Measurements from ENCODE around the gene KRT32. TPM values are rescaled to one million over a fixed set of nuclear protein-coding genes. Genes with fewer than 3 reads are reported as not detected.

KRT32 gene
- total and polyA plus RNA-seq, 9 of the 15 experiments (the other 6 are each of a cell fraction or from before 2014, with no cell fraction given): not detected

DNA sequence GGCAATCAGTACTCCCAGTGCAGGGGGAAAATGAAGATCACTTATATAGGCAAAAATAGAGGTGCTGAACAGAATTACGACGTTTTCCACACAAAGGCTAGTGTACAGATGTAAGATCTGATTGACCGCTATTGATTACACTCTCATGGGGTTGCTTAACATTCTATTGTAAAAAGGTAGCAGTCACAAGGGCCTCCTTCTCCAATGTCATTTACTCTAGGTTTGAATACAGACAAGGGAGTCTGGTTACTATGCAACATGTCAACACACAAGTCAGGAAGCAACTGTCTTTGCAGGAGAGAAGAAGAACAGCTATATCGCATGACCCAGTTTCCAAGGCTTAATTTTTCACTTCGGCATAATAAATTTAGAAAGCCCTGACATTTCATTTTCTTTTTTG lies 50.7 kb downstream of the KRT32 start:
- peaks cover 18 to 34% of the 10 kb centered on the region in 2 experiments; a peak in 3 of 5 replicates for H3K27me3 ChIP-seq (ENCODE audit: control insufficient read depth in 2 of 2, insufficient read depth in 2 of 2, low read length in 2 of 2)
- in situ Hi-C loops (cut with MboI) (no loop called here), intact Hi-C loops (cut with micrococcal nuclease) (no loop called here)
- POLR2A ChIA-PET: interaction anchor here (1.4 to 1.9 kb wide), 3 partner anchors 8 to 13 kb away, joined by 4 to 8 read pairs (median 5); no protein-coding TSS in a partner anchor
- 0% methylated on average over 5 of the region's 5 CpGs for WGBS (ENCODE audit: insufficient coverage, low coverage, missing lambda C conversion rate)
- H3K36me3 ChIP-seq (ENCODE audit: control insufficient read depth, insufficient read depth, low read length): no peaks in the 10 kb centered on the region
- H3K79me2 ChIP-seq (ENCODE audit: control insufficient read depth, insufficient read depth, low read length): no peaks in the 10 kb centered on the region
- ATAC-seq (no peak), DNase-seq (ENCODE audit: extremely low read depth in 1 of 4, low spot score in 3 of 4) (no peak), FAIRE-seq (no peak)
- H4K20me1 ChIP-seq (replicated peaks; ENCODE audit: control insufficient read depth, insufficient read depth, low read length): no peaks in the 10 kb centered on the region
- CTCF ChIA-PET (ENCODE audit: low intra/inter-chr PET ratio): no interaction called here
- H3K9ac ChIP-seq (ENCODE audit: insufficient read depth in 1 of 2, low read depth in 2 of 2, low read length in 2 of 2): no peak overlapping the region
- BruUV-seq (replicated peaks): no TSS peak
- H3K27ac ChIP-seq (ENCODE audit: extremely low read depth, low read depth, low read length): no peak overlapping the region
- no peak for TF ChIP-seq SMARCE1 (IDR thresholded peaks at IDR 0.05)
- TF ChIP-seq CHCHD3 (CRISPR knock-in tag; IDR thresholded peaks at IDR 0.05): no peak
- no peak for TF ChIP-seq NCOA2 (IDR thresholded peaks at IDR 0.05; ENCODE audit: partially characterized antibody in 2 of 2)
- 0 out of 2 replicates have a peak, but pooled peaks have one; percentile 6 for TF ChIP-seq RFX1 (IDR thresholded peaks at IDR 0.05)
- TF ChIP-seq SREBF2 (CRISPR knock-in tag; IDR thresholded peaks at IDR 0.05): no peak
- no peaks in the 10 kb centered on the region for H3K9me1 ChIP-seq (ENCODE audit: control insufficient read depth, insufficient read depth, low read length)
- H3K9me3 ChIP-seq (replicated peaks; ENCODE audit: control insufficient read depth, insufficient read depth, low read depth, low read length): no peaks in the 10 kb centered on the region
- H3K4me3 ChIP-seq: no peak overlapping the region
- H2AFZ ChIP-seq (ENCODE audit: low read depth, low read length): no peak overlapping the region
- H3K4me2 ChIP-seq (ENCODE audit: insufficient read depth, low read length): no peak overlapping the region
- H3K4me1 ChIP-seq (replicated peaks in 1 of 2; ENCODE audit: control insufficient read depth in 2 of 2, insufficient read depth in 2 of 2, low read length in 2 of 2): no peaks in the 10 kb centered on the region

DNA sequence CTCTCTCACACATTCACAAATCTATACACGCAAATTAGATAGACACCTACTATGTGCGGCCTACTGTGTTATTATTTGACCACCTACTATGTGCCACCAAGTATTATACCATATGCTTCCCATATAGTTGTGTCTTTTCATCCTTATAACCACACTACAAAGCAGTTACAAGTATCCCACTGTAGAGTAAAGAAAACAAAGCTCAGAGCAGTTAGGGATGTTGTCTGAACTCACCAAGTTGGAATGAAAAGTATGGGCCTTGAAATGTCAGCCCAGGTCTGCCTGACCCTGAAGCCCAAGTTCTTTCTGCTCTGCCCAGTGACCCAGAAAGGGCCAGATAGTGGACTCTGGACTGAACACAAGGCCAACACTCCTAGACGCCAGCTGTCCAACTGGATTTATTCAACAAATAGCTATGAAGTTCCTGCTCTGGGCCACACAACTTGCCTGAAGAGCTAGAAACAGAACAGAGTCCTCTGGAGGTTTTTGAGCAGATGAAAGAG lies 51.3 kb downstream of the KRT32 start:
- ChIA-PET CTCF (ENCODE audit: low intra/inter-chr PET ratio) (no interaction called here), POLR2A (interaction anchor here (1.4 to 1.9 kb wide), 2 partner anchors 10 to 12 kb away, joined by 4 to 5 read pairs; no protein-coding TSS in a partner anchor)
- ATAC-seq (no peak), DNase-seq (ENCODE audit: extremely low read depth in 1 of 4, low spot score in 3 of 4) (no peak), FAIRE-seq (no peak)
- no peak overlapping the region for H3K9ac ChIP-seq (ENCODE audit: insufficient read depth in 1 of 2, low read depth in 2 of 2, low read length in 2 of 2)
- H3K27me3 ChIP-seq (ENCODE audit: control insufficient read depth in 2 of 2, insufficient read depth in 2 of 2, low read length in 2 of 2): peaks cover 17 to 34% of the 10 kb centered on the region in 2 experiments; a peak in 3 of 5 replicates
- H3K9me1 ChIP-seq (ENCODE audit: control insufficient read depth, insufficient read depth, low read length): no peaks in the 10 kb centered on the region
- H3K4me3 ChIP-seq: no peak overlapping the region
- TF ChIP-seq SMAD1 (IDR thresholded peaks at IDR 0.05; ENCODE audit: low read depth, low read length, partially characterized antibody) (no peak), POLR2A (conservative IDR thresholded peaks at IDR 0.05) (no peak), CBX8 (IDR thresholded peaks at IDR 0.05; ENCODE audit: borderline replicate concordance, extremely low read depth, low read depth, low read length, poor library complexity, severe bottlenecking) (no peak), ZBTB7A (IDR thresholded peaks at IDR 0.05; ENCODE audit: borderline replicate concordance, control insufficient read depth, low read depth, low read length) (no peak), CHD1 (IDR thresholded peaks at IDR 0.05; ENCODE audit: low read length) (no peak), ZKSCAN1 (IDR thresholded peaks at IDR 0.05; ENCODE audit: low read depth, low read length) (peak; percentile 89), MEF2D (tag; conservative IDR thresholded peaks at IDR 0.05; ENCODE audit: low read depth) (no peak)
- no peaks in the 10 kb centered on the region for H3K4me1 ChIP-seq (replicated peaks in 1 of 2; ENCODE audit: control insufficient read depth in 2 of 2, insufficient read depth in 2 of 2, low read length in 2 of 2)
- in situ Hi-C loops (cut with MboI): no loop called here
- H3K4me2 ChIP-seq (ENCODE audit: insufficient read depth, low read length): no peak overlapping the region
- H2AFZ ChIP-seq (ENCODE audit: low read depth, low read length): no peak overlapping the region
- H3K36me3 ChIP-seq (ENCODE audit: control insufficient read depth, insufficient read depth, low read length): no peaks in the 10 kb centered on the region
- H3K79me2 ChIP-seq (ENCODE audit: control insufficient read depth, insufficient read depth, low read length): no peaks in the 10 kb centered on the region
- H3K9me3 ChIP-seq (replicated peaks; ENCODE audit: control insufficient read depth, insufficient read depth, low read depth, low read length): no peaks in the 10 kb centered on the region
- BruUV-seq (replicated peaks): no TSS peak
- H4K20me1 ChIP-seq (replicated peaks; ENCODE audit: control insufficient read depth, insufficient read depth, low read length): no peaks in the 10 kb centered on the region
- H3K27ac ChIP-seq (ENCODE audit: extremely low read depth, low read depth, low read length): no peak overlapping the region
- WGBS (ENCODE audit: insufficient coverage, low coverage, missing lambda C conversion rate): 0% methylated on average over 3 of the region's 3 CpGs
- intact Hi-C loops (cut with micrococcal nuclease): no loop called here
